Retinal pigment epithelial cell (primary cell): Measurements from ENCODE around the gene TMOD3.
"Not testable (repeated sequence)": the region's sequence is repeated elsewhere in the genome, so short reads cannot be mapped to it uniquely, and the experiment has no call there.

Experiments
- DNase-seq: peaks from one replicate; pipeline ENCODE4 v3.0.0-alpha.2; 2010; ENCODE audit warnings: low read depth
- H3K4me3 ChIP-seq: 2 replicates; pipeline ENCODE4 v1.5.1; 2011; ENCODE audit warnings: mild to moderate bottlenecking, low read length, control low read depth, moderate library complexity
- CTCF ChIP-seq: conservative IDR thresholded peaks from 2 replicates; pipeline ENCODE4 v1.5.1; 2011; ENCODE audit warnings: low read depth, low read length, control low read depth, inconsistent platforms

The TMOD3 gene

GRCh38 chr15:51876169-51876568 lies 46.7 kb downstream of the TMOD3 start:
- no peak overlapping the region for H3K4me3 ChIP-seq
- no peak for DNase-seq
- TF ChIP-seq CTCF, result no peak

GRCh38 chr15:51878446-51879386 lies 49.3 kb downstream of the TMOD3 start:
- H3K4me3 ChIP-seq, result no peak overlapping the region
- no peak for TF ChIP-seq CTCF
- DNase-seq, result peak; percentile 39

GRCh38 chr15:51879555-51879954 lies 50.1 kb downstream of the TMOD3 start:
- DNase-seq, result no peak
- TF ChIP-seq CTCF, result no peak
- H3K4me3 ChIP-seq, result no peak overlapping the region

GRCh38 chr15:51883271-51883837 lies 53.9 kb downstream of the TMOD3 start:
- no peak overlapping the region for H3K4me3 ChIP-seq
- peak; percentile 69 for DNase-seq
- TF ChIP-seq CTCF, result no peak

DNA sequence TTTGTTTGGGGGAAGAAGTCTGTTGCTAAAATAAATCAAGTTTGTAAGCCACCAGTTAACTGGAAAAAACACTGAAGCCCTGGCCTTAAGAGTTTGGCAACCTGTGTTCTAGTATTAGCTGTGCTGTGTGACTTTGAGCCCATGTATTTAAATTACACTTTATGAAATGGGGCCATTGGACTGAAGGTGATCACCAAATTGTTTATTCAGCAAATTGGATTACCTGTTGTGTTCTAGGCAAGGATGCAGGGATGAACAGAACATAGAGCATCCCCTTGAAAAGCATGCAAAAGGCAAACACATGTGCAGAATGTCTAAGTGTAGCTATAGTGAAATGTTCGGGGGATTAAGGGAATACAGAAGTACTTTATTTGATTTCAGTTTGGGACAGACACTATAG lies 54.6 kb downstream of the TMOD3 start:
- TF ChIP-seq CTCF, result no peak
- DNase-seq, result no peak
- no peak overlapping the region for H3K4me3 ChIP-seq

GRCh38 chr15:51884517-51885236 lies 55.2 kb downstream of the TMOD3 start:
- no peak for TF ChIP-seq CTCF
- no peak overlapping the region for H3K4me3 ChIP-seq
- DNase-seq, result peak; percentile 39

DNA sequence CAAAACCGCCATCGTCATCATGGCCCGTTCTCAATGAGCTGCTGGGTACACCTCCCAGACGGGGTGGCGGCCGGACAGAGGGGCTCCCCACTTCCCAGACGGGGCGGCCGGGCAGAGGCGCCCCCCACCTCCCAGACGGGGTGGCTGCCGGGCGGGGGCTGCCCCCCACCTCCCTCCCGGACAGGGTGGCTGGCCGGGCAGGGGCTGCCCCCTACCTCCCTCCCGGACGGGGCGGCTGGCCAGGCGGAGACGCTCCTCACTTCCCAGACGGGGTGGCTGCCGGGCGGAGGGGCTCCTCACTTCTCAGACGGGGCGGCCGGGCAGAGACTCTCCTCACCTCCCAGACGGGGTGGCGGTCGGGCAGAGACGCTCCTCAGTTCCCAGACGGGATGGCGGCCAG lies 56.3 kb downstream of the TMOD3 start:
- not testable (repeated sequence) for H3K4me3 ChIP-seq

More for the DNA sequence above, 56.3 kb downstream of the TMOD3 start:
- DNase-seq, result not testable (repeated sequence)
